Activated naive CD4-positive, alpha-beta T cell treated with anti-CD3 and anti-CD28 coated beads, Interleukin-2, amount 10 ng/mL, durations not matched to agents 7 days and 5 days (primary cell): Measurements from ENCODE around the gene GALNTL6.
"Not testable (repeated sequence)": the region's sequence is repeated elsewhere in the genome, so short reads cannot be mapped to it uniquely, and the experiment has no call there.

ENCODE experiments used
- CTCF ChIA-PET: fragments of 350-600 bp; sonication (Branson Sonifier 250); formaldehyde crosslinking; loops from one replicate; lab custom pipeline; 2021; ENCODE audit warnings: antibody characterized with exemption; lab: Charles Lee
- DNase-seq: peaks from one replicate; pipeline ENCODE4 v3.0.0-alpha.2; 2020
- H3K27ac Mint-ChIP-seq: one replicate; pipeline ENCODE4 v1.8.0; 2021; ENCODE audit warnings: mild to moderate bottlenecking, moderate library complexity, mixed read lengths
- H3K27me3 Mint-ChIP-seq: one replicate; pipeline ENCODE4 v1.8.0; 2021; ENCODE audit warnings: mild to moderate bottlenecking, mixed read lengths
- H3K36me3 Mint-ChIP-seq: one replicate; pipeline ENCODE4 v1.8.0; 2021; ENCODE audit warnings: mixed read lengths
- H3K4me1 Mint-ChIP-seq: one replicate; pipeline ENCODE4 v1.8.0; 2021; ENCODE audit warnings: mixed read lengths
- H3K4me3 Mint-ChIP-seq: one replicate; pipeline ENCODE4 v1.8.0; 2021; ENCODE audit warnings: mild to moderate bottlenecking, moderate library complexity, mixed read lengths
- H3K9me3 Mint-ChIP-seq: one replicate; pipeline ENCODE4 v1.8.0; 2021; ENCODE audit warnings: mixed read lengths

The GALNTL6 gene

DNA sequence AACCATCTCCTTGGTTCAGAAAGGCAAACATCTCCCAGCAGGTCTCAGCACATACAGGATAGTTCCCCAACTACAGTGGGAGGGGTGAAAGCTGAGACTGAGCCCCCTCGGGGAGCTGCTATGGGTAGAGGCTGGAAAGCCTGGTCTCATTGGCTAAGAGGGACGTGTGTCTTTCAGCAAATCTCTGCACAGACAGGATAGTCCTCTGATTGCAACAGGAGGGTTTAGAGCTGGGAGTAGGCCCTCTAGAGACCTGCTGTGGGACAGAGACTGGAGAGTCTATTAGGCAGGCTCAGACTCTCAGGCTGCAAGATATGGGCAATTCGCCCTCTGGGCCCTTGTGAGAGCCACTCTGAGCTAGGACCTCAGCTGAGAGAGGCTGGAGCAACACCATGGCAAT, 1083.8 kb downstream of the GALNTL6 start:
- no peak for DNase-seq
- Mint-ChIP-seq H3K4me1 (no peaks in the 10 kb centered on the region), H3K27me3 (no peaks in the 10 kb centered on the region), H3K9me3 (peaks cover 5% of the 10 kb centered on the region), H3K4me3 (no peak overlapping the region), H3K27ac (no peak overlapping the region), H3K36me3 (no peaks in the 10 kb centered on the region)
- CTCF ChIA-PET: no interaction called here

DNA sequence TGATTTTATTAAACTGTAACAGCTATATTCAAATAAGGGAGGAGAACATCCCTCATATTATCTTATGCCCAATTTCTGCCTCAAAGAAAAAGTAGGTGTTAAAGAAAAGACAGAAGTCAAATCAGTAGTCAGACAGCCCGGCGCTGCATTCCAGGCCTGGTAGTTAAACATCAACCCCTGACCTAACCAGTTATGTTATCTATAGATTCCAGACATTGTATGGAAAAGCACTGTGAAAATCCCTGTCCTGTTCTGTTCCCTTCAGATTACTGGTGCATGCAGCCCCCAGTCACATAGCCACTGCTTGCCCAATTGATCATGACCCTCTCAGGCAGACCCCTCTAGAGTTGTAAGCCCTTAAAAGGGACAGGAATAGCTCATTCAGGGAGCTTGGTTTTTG, 1085.5 kb downstream of the GALNTL6 start:
- CTCF ChIA-PET: no interaction called here
- H3K36me3 Mint-ChIP-seq: no peaks in the 10 kb centered on the region
- no peak overlapping the region for H3K4me3 Mint-ChIP-seq
- peaks cover 5% of the 10 kb centered on the region for H3K9me3 Mint-ChIP-seq
- no peaks in the 10 kb centered on the region for H3K4me1 Mint-ChIP-seq
- no peaks in the 10 kb centered on the region for H3K27me3 Mint-ChIP-seq
- DNase-seq: no peak
- no peak overlapping the region for H3K27ac Mint-ChIP-seq

- no peaks in the 10 kb centered on the region for H3K36me3 Mint-ChIP-seq
- no peak overlapping the region for H3K4me3 Mint-ChIP-seq
- no peak for DNase-seq
- H3K27me3 Mint-ChIP-seq: no peaks in the 10 kb centered on the region
- no peaks in the 10 kb centered on the region for H3K4me1 Mint-ChIP-seq
- CTCF ChIA-PET: no interaction called here
- H3K27ac Mint-ChIP-seq: no peak overlapping the region
- H3K9me3 Mint-ChIP-seq: peaks cover 5% of the 10 kb centered on the region
These were observed 1086.7 kb downstream of the GALNTL6 start for GRCh38 chr4:172899861-172900260.

GRCh38 chr4:172900900-172901299, 1087.7 kb downstream of the GALNTL6 start:
- CTCF ChIA-PET: no interaction called here
- no peaks in the 10 kb centered on the region for H3K4me1 Mint-ChIP-seq
- H3K4me3 Mint-ChIP-seq: no peak overlapping the region
- H3K36me3 Mint-ChIP-seq: no peaks in the 10 kb centered on the region
- H3K27ac Mint-ChIP-seq: no peak overlapping the region
- peaks cover 2% of the 10 kb centered on the region for H3K9me3 Mint-ChIP-seq
- no peaks in the 10 kb centered on the region for H3K27me3 Mint-ChIP-seq
- DNase-seq: no peak

DNA sequence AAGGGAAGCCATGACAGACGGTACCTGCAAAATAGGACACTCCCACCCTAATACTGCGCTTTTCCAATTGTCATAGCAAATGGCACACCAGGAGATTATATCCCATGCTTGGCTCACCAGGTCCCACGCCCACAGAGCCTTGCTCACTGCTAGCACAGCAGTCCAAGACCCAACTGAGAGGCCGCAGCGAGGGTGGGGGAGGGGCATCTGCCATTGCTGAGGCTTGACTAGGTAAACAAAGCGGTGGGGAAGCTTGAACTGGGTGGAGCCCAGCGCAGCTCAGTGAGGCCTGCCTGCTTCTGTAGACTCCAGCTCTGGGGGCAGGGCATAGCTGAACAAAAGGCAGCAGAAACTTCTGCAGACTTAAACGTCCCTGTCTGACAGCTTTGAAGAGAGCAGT, 1099.3 kb downstream of the GALNTL6 start:
- H3K27ac Mint-ChIP-seq, H3K4me1 Mint-ChIP-seq, DNase-seq, H3K27me3 Mint-ChIP-seq, H3K9me3 Mint-ChIP-seq, H3K36me3 Mint-ChIP-seq, H3K4me3 Mint-ChIP-seq, CTCF ChIA-PET: not testable (repeated sequence)

DNA sequence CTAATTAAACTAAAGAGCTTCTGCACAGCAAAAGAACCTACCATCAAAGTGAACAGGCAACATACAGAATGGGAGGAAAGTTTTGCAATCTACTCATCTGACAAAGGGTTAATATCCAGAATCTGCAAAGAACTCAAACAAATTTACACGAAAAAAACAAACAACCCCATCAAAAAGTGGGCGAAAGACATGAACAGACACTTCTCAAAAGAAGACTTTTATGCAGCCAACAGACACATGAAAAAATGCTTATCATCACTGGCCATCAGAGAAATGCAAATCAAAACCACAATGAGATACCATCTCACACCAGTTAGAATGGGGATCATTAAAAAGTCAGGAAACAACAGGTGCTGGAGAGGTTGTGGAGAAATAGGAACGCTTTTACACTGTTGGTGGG, 1104.2 kb downstream of the GALNTL6 start:
- H3K36me3 Mint-ChIP-seq, H3K9me3 Mint-ChIP-seq, H3K27me3 Mint-ChIP-seq, CTCF ChIA-PET, H3K27ac Mint-ChIP-seq, DNase-seq, H3K4me1 Mint-ChIP-seq, H3K4me3 Mint-ChIP-seq: not testable (repeated sequence)

DNA sequence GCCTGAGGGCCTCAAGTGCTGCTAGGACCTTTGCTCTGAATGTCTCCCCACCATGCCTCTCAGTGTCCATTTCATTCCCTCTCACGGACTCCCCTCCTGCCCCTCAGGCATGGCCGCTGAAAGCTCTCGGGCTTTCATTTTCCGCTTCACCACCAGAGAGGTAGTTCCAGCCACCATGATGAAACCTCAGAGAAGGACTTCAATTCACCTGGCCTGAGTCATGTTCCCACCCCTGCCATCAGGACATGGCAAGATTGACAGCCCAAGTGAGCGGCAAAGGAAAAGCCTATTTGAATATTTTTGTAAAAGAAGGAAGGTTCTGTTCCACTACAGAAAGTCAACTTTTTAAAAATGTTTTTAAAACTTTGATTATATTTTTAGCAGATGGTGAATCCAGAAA, 1106.1 kb downstream of the GALNTL6 start:
- Mint-ChIP-seq H3K27me3 (no peaks in the 10 kb centered on the region), H3K27ac (no peak overlapping the region), H3K9me3 (no peaks in the 10 kb centered on the region), H3K4me1 (no peaks in the 10 kb centered on the region), H3K36me3 (no peaks in the 10 kb centered on the region), H3K4me3 (no peak overlapping the region)
- CTCF ChIA-PET: no interaction called here
- DNase-seq: no peak

DNA sequence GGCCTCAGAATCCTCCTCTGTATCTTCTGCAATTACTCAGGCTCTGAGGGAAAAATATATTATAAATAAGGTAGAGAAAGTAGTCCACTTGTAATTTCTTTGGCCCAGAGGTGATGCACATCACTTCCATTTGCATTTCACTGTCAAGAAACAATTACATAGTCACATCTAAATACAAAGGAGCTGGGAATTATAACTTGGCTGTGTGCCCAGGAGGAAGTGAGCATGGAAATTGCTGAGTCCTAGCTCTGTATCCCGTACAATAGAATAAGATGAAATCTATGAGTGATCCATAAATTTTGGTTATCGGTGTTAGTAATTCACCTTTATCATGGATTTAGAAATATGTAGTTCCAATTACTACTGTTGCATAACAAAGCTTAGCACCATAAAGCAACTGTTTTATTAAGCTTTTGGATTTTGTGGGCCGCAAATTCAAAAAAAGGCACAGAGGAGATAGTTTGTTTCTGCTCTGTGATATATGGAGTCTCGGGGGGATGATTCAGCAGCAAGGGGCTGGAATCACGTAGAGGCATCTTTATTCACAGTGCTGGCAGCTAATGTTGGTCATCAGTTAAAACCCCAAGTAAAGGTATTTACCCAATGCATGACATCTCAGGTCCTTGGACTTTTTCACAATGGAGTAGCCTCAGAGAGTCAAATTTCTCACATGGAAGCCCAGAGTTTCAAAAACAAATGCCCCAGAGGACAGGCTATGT, 1114.1 kb downstream of the GALNTL6 start:
- Mint-ChIP-seq H3K36me3 (no peaks in the 10 kb centered on the region), H3K9me3 (no peaks in the 10 kb centered on the region), H3K27me3 (no peaks in the 10 kb centered on the region), H3K27ac (no peak overlapping the region), H3K4me3 (no peak overlapping the region), H3K4me1 (no peaks in the 10 kb centered on the region)
- no peak for DNase-seq
- CTCF ChIA-PET: no interaction called here

DNA sequence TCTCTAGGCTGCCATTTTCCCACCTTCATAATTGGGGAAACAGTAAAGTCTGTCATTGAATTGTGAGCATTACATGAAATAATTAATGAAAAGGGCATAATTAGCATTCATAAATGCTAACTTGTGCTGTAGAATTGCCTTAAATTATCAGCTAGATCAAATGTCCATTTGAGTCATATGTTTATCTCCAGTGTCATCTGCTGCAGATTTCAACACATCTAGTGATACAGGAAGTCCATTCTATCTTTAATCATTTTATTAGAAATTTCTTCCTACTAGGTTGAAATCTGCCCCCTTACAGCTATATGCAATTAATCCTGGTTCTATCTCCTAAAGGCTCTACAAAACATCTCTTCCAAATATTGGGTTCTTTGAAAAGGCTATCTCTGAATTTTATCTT, 1115.1 kb downstream of the GALNTL6 start:
- DNase-seq: no peak
- H3K36me3 Mint-ChIP-seq: no peaks in the 10 kb centered on the region
- no peaks in the 10 kb centered on the region for H3K9me3 Mint-ChIP-seq
- H3K27me3 Mint-ChIP-seq: no peaks in the 10 kb centered on the region
- H3K4me1 Mint-ChIP-seq: no peaks in the 10 kb centered on the region
- no peak overlapping the region for H3K27ac Mint-ChIP-seq
- H3K4me3 Mint-ChIP-seq: no peak overlapping the region
- CTCF ChIA-PET: no interaction called here

DNA sequence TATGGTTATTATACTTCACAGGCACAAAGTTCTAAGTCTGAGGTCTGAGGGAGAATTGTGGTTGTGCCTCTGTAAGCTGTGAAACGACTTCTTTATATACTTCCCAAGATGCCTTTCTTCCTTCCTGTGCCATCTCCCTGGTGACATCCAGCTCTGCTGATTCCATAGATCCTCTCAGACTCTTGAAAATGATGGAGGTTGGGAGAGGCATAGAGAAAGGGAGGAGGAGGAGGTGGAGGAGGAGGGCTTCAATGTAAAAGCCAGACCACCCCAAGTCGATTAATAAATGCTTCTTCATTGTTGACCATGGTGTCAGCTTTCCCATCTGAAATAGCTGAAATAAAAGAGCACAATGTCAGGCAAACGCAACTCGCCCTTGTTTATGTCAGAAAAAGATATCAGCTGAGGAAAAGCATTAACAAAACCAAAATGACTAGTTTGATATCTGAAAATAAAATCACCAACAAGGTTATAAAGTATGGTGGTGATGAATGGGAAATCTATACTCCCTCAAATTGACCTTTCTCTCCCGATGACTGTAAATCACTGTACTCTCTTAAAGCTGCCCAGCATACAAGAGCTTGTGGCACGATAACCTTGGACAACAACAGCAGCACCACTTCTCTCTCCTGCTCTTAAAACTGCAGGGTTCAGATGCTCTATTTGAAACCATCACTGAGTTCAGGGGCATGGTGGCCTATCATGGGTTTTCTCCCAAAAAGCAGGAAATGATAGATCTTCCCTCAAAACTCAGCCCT, 1125.0 kb downstream of the GALNTL6 start:
- Mint-ChIP-seq H3K4me1 (no peaks in the 10 kb centered on the region), H3K4me3 (no peak overlapping the region), H3K36me3 (no peaks in the 10 kb centered on the region), H3K9me3 (no peaks in the 10 kb centered on the region), H3K27ac (no peak overlapping the region), H3K27me3 (peaks cover 3% of the 10 kb centered on the region)
- CTCF ChIA-PET: no interaction called here
- no peak for DNase-seq

DNA sequence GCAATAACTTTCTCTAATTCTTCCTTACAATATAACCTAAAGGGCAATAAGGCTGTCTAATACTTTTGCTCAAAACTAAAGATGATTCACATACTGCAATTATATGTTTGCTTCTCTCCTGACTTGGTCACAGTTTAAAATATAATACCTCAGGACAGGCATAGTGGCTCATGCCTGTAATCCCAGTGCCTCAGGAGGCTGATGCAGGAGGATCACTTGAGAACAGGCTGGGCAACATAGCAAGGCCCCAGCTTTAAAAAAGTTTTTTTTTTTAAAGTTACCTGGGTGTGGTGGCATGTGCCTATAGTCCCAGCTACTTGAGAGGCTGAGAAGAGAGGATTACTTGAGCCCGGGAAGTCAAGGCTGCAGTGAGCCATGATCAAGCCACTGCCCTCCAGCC, 1125.7 kb downstream of the GALNTL6 start:
- Mint-ChIP-seq H3K36me3 (no peaks in the 10 kb centered on the region), H3K27ac (no peak overlapping the region), H3K27me3 (peaks cover 3% of the 10 kb centered on the region), H3K4me3 (no peak overlapping the region), H3K4me1 (no peaks in the 10 kb centered on the region), H3K9me3 (no peaks in the 10 kb centered on the region)
- CTCF ChIA-PET: no interaction called here
- no peak for DNase-seq

GRCh38 chr4:172942840-172943239, 1129.6 kb downstream of the GALNTL6 start:
- no peaks in the 10 kb centered on the region for H3K36me3 Mint-ChIP-seq
- CTCF ChIA-PET: no interaction called here
- H3K9me3 Mint-ChIP-seq: no peaks in the 10 kb centered on the region
- no peak overlapping the region for H3K27ac Mint-ChIP-seq
- no peaks in the 10 kb centered on the region for H3K4me1 Mint-ChIP-seq
- no peaks in the 10 kb centered on the region for H3K27me3 Mint-ChIP-seq
- DNase-seq: no peak
- H3K4me3 Mint-ChIP-seq: no peak overlapping the region

DNA sequence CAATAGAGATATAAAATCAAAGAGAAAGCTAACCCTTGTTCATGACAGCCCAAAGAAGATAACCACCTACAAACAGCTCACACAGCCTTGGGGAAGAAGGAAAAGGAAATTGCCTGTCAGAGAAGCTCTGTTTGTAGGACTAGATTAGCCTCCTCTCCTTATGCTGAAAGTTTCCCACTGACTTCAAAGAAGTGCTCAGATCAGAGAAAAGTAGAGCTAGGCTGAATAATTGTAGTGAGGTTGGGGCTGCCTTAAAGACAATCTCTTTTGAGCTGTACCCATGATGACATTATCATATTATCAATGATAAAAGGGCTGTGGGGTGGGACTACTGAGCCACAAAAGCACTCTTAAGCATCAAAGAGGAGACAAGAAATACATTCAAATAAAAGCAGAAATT, 1132.4 kb downstream of the GALNTL6 start:
- CTCF ChIA-PET: interaction anchor here (0.7 kb wide), 1 partner anchor 328 kb away, joined by 3 read pairs; no protein-coding TSS in a partner anchor
- Mint-ChIP-seq H3K36me3 (no peaks in the 10 kb centered on the region), H3K9me3 (no peaks in the 10 kb centered on the region), H3K4me3 (no peak overlapping the region), H3K27me3 (peaks cover 4% of the 10 kb centered on the region), H3K4me1 (no peaks in the 10 kb centered on the region), H3K27ac (no peak overlapping the region)
- DNase-seq: no peak

- Mint-ChIP-seq H3K36me3 (no peaks in the 10 kb centered on the region), H3K9me3 (no peaks in the 10 kb centered on the region), H3K27me3 (peaks cover 4% of the 10 kb centered on the region), H3K27ac (no peak overlapping the region), H3K4me3 (no peak overlapping the region), H3K4me1 (no peaks in the 10 kb centered on the region)
- DNase-seq: no peak
- CTCF ChIA-PET: no interaction called here
These were observed 1133.3 kb downstream of the GALNTL6 start for GRCh38 chr4:172946503-172946902.

DNA sequence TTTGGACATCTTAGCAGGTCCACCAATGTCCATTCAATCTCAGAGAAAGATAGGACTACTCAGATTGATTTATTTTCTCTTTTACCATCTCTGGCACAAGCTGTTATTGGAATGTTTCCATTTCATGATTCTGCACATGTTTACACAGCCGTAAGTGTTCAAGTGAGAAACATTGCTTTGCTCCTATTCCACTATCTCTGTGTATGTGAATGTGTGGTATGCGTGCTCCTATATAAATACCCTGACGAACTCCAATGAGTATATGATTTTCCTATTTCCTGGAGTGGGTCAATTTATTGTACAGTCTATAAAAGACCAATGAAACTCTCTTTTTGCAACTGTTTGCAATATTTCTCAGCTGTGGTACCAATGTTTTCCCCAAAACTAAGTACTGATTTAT, 1134.4 kb downstream of the GALNTL6 start:
- CTCF ChIA-PET: no interaction called here
- DNase-seq: no peak
- H3K4me3 Mint-ChIP-seq: no peak overlapping the region
- no peaks in the 10 kb centered on the region for H3K9me3 Mint-ChIP-seq
- H3K36me3 Mint-ChIP-seq: no peaks in the 10 kb centered on the region
- peaks cover 4% of the 10 kb centered on the region for H3K27me3 Mint-ChIP-seq
- H3K27ac Mint-ChIP-seq: no peak overlapping the region
- H3K4me1 Mint-ChIP-seq: no peaks in the 10 kb centered on the region
